Small intestine (tissue), 7 donors: ENCODE measurements around the gene ANXA11. TPM values are rescaled to one million over a fixed set of nuclear protein-coding genes. Genes with fewer than 3 reads are reported as not detected.
A peak's percentile ranks its signal among the peaks of the same experiment; 100 is the strongest.

Experiments
- DNase-seq, 2 donors: peaks; one replicate each; pipeline versions ENCODE4 v3.0.0 to v3.0.0-alpha.2; 2013
- FAIRE-seq: peaks from 2 replicates; lab custom pipeline; 2012; peaks lifted over from hg19 to GRCh38; lab: Jason Lieb, UNC
- H3K27ac ChIP-seq, 3 donors: one replicate each; pipeline ENCODE4 v1.5.1; 2013; ENCODE audit warnings: low read length in 2 of 3, mild to moderate bottlenecking in 2 of 3, control low read depth in 1 of 3, inconsistent platforms in 1 of 3, low read depth in 1 of 3, moderate library complexity in 1 of 3
- H3K27me3 ChIP-seq, 3 donors: one replicate each; pipeline ENCODE4 v1.6.1; 2013; ENCODE audit warnings: low read length in 3 of 3, inconsistent platforms in 1 of 3; ENCODE audit not compliant: control insufficient read depth in 3 of 3, insufficient read depth in 3 of 3
- H3K36me3 ChIP-seq, 3 donors: one replicate each; pipeline ENCODE4 v1.6.1; 2013; ENCODE audit warnings: low read length in 3 of 3, inconsistent platforms in 1 of 3, low read depth in 1 of 3, mild to moderate bottlenecking in 1 of 3, moderate library complexity in 1 of 3; ENCODE audit not compliant: control insufficient read depth in 3 of 3, insufficient read depth in 2 of 3
- H3K4me1 ChIP-seq, 3 donors: one replicate each; pipeline ENCODE4 v1.6.1; 2013; ENCODE audit warnings: low read length in 2 of 3, inconsistent platforms in 1 of 3, low read depth in 1 of 3, mild to moderate bottlenecking in 1 of 3, moderate library complexity in 1 of 3; ENCODE audit not compliant: control insufficient read depth in 3 of 3, insufficient read depth in 2 of 3
- H3K4me3 ChIP-seq, 3 donors: one replicate each; pipeline ENCODE4 v1.5.1; 2013; ENCODE audit warnings: low read length in 3 of 3, control low read depth in 1 of 3, inconsistent platforms in 1 of 3, low read depth in 1 of 3, mild to moderate bottlenecking in 1 of 3, moderate library complexity in 1 of 3
- H3K9me3 ChIP-seq, 2 donors: one replicate each; pipeline ENCODE4 v1.6.1; 2013; ENCODE audit warnings: low read depth in 1 of 2, low read length in 1 of 2; ENCODE audit not compliant: control insufficient read depth in 2 of 2, insufficient read depth in 1 of 2
- WGBS, 3 donors: extraction: QIAGEN DNeasy Blood & Tissue Kit; methylation state at CpG; one replicate each; pipeline ENCODE4 v1.1.7; 2013; 5-methylcytosine and 5-hydroxymethylcytosine counted together
- polyA plus RNA-seq, 4 donors: library from polyadenylated mRNA; stranded (reverse) in 3 of 4; unstranded in 1 of 4; fragments of 200-250 nt in 3 of 4; fragments of 120-200 nt in 1 of 4; gene quantifications; one replicate each; pipeline versions ENCODE4 v1.2.1 to v1.2.3, GENCODE V29; 2013
- donor health status: healthy with polysubstance abuse.
- donor health status: control.
- donor health status: control.
- donor health status: Bipolar disorder and iron deficiency.
- donor health status: healthy.

Gene ANXA11
- polyA plus RNA-seq, 4 donors, result 110 to 363 (median 209) TPM

DNA sequence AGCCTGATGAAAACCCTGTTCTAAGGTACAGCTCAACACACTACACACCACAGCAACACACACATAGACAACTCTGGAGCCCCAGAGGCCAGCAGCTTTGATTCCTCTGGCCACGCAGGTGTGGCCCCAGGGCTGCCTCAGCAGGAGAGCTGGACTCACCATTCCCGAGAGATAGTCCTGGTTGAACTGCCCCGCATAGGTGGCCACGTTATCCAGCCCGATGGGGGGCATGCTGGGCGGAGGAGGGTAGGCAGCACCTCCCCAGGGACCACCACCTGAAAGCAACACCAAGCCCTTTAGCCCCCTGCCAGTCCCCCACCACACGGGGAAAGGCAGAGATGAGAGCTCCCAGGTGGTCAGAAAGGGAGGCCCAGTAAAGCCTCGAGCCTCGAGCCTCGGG is 34.7 kb downstream of the ANXA11 start:
- no peaks in the 10 kb centered on the region for H3K27me3 ChIP-seq
- peak overlapping the region in 1 of 3 donors; percentile 14 for H3K27ac ChIP-seq
- no peak for FAIRE-seq
- peaks cover under 1 to 84% (median 26%) of the 10 kb centered on the region in 3 donors for H3K36me3 ChIP-seq
- H3K9me3 ChIP-seq, result no peaks in the 10 kb centered on the region
- no peak overlapping the region for H3K4me3 ChIP-seq
- H3K4me1 ChIP-seq, result peaks cover 0 to 3% (median 0%) of the 10 kb centered on the region in 3 donors
- no peak for DNase-seq
- 80 to 91% (median 85%) methylated on average over 10 of the region's 10 CpGs for WGBS, 3 donors

DNA sequence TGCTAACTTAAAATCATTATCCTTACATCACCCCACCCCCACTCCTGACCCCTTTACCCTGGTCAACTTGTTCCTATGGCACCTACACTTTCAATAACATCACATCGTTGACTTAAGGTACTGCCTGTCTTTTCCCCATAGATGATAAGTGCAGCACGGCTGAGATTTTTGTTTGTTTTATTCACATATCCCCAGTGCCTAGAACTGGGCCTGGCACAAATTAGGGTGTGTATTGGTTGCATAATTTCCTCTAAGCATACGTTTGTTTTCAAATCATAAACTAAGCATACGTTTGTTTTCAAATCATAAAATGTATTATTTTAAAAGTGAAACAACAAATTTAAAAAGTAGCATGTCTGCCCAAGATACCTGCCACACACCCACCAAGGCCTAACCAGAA is 35.3 kb downstream of the ANXA11 start:
- Histone ChIP-seq H3K4me1 (peaks cover 0 to 7% (median 0%) of the 10 kb centered on the region in 3 donors), H3K4me3 (no peak overlapping the region), H3K27ac (peak overlapping the region in 1 of 3 donors; percentile 14), H3K27me3 (no peaks in the 10 kb centered on the region), H3K36me3 (peaks cover 2 to 88% (median 26%) of the 10 kb centered on the region in 3 donors), H3K9me3 (no peaks in the 10 kb centered on the region)
- WGBS, 3 donors, result 15 to 45% (median 28%) methylated on average over 4 of the region's 4 CpGs
- FAIRE-seq, result no peak
- no peak for DNase-seq

DNA sequence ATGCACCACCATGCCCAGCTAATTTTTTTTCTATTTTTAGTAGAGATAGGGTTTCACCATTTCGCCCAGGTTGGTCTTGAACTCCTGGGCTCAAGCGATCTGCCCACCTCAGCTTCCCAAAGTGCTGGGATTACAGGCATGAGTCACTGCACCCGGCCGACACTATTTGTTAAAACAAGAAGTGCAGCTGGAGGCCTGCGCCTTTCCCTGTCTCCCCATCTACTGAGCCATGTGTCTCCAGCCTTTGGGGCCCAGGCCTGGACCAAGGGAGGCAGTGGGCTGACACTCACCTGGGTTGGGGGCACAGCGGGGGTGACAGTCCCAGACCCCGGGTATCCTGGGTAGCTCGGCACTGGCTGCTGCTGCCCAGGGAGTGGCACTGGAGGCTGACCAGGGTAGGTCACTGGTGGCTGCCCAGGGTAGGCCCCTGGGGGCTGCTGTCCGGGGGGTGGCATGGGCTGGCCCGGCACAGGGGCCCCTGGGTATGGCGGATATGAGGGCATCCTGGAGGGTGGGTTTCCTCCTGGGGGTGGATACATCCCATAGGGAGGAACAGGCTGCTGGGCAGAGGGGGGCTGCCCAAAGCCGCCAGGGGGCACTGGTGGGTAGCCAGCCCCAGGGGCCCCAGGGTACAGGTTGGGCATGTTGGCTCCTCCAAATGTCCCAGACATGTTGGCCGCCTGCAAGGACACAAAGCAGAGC is 36.5 kb downstream of the ANXA11 start:
- Histone ChIP-seq H3K27me3 (no peaks in the 10 kb centered on the region), H3K4me1 (peaks cover 0 to 9% (median 7%) of the 10 kb centered on the region in 3 donors), H3K9me3 (no peaks in the 10 kb centered on the region), H3K27ac (no peak overlapping the region), H3K4me3 (no peak overlapping the region), H3K36me3 (peaks cover 2 to 94% (median 27%) of the 10 kb centered on the region in 3 donors)
- DNase-seq, result no peak
- WGBS, 3 donors, result 87 to 96% (median 94%) methylated on average over 12 to 13 of the region's 13 CpGs
- FAIRE-seq, result no peak

DNA sequence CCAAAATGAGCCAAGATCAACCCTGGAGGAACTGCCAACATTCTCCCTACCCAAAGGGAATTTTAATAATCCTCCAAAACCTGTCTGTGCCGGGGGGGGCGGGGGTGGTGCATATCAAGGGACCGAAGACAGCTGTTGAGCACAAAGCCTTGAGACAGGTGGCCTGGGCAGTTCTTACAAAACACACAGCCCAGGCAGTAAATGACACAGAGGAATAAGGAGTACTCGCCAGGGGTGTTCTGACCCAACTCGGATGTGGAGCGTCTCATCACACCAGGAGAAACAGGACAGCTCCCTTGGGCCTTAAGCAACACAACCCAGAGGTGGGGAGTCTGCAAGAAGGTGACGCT is 37.2 kb downstream of the ANXA11 start:
- 88 to 91% (median 88%) methylated on average over 7 of the region's 7 CpGs for WGBS, 3 donors
- peaks cover 2 to 96% (median 26%) of the 10 kb centered on the region in 3 donors for H3K36me3 ChIP-seq
- no peaks in the 10 kb centered on the region for H3K27me3 ChIP-seq
- no peak overlapping the region for H3K4me3 ChIP-seq
- no peak overlapping the region for H3K27ac ChIP-seq
- no peaks in the 10 kb centered on the region for H3K9me3 ChIP-seq
- FAIRE-seq (no peak), DNase-seq (no peak)
- H3K4me1 ChIP-seq, result peaks cover 0 to 10% (median 7%) of the 10 kb centered on the region in 3 donors

DNA sequence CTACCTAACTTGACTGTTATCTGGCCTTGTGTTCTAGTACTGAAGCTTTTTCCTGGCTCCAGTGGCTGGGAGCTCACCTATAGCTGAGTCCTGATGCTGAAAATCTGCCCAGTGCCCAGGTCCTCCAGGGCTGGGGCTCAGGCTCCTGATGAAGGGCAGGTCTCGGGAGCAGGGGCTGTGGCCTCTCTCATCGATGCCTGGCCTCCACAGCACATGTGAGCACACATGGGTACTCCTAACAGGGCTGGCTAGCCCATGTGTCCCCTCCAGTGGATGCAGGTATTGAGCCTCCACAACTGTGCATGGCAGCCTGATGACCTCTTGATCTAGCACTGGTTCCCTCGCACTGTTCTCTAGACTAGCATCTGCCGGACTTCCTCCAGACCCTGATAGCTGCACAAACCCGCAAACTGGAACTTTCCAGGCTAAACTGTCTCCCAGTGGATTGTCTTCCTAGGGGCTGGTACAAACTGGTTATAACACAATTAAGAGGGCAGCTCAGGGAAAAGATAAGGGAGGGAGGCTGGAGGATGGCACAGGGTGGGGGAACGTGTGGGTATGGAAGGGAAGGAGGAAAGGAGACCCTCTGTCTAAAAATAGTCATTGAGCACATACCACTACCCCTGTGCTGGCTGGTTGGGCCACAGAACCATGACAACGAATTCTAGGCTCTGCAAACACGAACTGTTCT is 37.7 kb downstream of the ANXA11 start:
- 82 to 89% (median 86%) methylated on average over 8 of the region's 8 CpGs for WGBS, 3 donors
- Histone ChIP-seq H3K9me3 (no peaks in the 10 kb centered on the region), H3K27me3 (no peaks in the 10 kb centered on the region), H3K36me3 (peaks cover 2 to 95% (median 30%) of the 10 kb centered on the region in 3 donors), H3K4me1 (peaks cover 0 to 10% (median 7%) of the 10 kb centered on the region in 3 donors), H3K27ac (no peak overlapping the region), H3K4me3 (no peak overlapping the region)
- FAIRE-seq (no peak), DNase-seq (no peak)

DNA sequence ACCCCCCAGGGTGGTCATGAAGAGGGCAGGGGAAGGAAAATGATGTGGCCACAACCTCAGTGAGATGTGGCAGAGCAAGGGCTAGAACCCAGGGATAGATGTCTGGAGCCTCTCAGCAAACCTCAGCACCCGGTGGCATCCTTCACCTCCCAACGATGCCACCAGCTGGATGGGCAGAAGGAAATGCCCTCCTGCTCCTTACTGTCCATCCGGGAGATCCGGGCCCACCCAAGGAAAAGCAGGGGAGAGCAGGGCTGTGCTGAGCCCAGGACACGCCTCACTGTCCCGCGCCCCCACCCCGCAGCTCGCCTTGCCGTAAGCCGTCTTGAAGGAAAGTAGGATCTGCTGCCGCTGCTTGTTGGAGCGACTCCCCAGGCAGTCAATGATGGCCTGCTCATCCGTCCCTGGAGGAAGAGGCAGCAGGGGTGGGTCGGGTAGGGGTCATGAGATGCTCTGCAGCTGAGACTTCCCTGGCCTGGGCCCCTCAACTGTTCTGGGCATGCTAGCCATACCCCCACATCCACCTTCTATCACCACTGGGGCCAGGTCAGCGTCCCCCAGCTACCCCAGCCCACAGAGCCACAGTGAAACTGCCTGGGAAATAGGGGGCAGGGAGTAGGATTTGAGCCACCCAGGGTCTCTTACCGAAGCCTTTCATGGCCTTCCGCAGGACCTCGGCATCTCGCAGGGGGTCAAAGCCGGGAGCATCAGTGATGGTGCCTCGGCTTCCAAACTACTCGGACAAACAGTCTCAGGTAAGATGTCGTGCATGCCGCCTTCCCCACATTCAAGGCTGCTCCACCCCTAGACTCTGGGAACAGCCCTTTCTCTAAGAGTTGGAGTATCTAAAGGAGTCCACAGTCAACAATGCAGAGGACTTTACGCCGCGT is 38.5 kb downstream of the ANXA11 start:
- Histone ChIP-seq H3K36me3 (peaks cover 6 to 95% (median 35%) of the 10 kb centered on the region in 3 donors), H3K27ac (peak overlapping the region in 1 of 3 donors; percentile 56), H3K9me3 (no peaks in the 10 kb centered on the region), H3K4me1 (peaks cover 0 to 10% (median 7%) of the 10 kb centered on the region in 3 donors), H3K4me3 (no peak overlapping the region), H3K27me3 (no peaks in the 10 kb centered on the region)
- WGBS, 3 donors, result 89 to 93% (median 91%) methylated on average over 27 to 28 of the region's 28 CpGs
- DNase-seq, result no peak
- FAIRE-seq, result no peak

DNA sequence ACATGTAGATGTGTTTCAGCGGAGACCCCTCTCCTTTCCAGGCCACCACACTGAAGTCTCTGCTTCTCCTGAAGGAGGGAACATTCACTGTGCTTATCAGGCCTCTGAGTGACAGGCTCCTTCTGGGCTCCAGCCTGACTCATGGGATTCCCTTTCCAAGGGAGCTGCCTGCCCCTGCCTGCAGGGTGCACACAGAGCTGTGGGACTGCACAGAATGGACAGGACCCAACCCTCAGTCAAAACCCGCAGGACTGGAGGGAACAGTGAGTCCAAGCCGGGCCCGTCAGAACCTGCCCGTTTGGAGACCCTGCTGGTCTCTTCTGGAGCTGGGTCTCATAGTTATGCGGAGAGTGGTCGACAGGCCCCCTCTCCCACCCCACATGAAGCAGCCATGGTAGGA is 40.2 kb downstream of the ANXA11 start:
- H3K4me3 ChIP-seq, result no peak overlapping the region
- H3K9me3 ChIP-seq, result no peaks in the 10 kb centered on the region
- 88 to 95% (median 92%) methylated on average over 7 of the region's 7 CpGs for WGBS, 3 donors
- H3K4me1 ChIP-seq, result peaks cover 0 to 10% (median 7%) of the 10 kb centered on the region in 3 donors
- FAIRE-seq, result no peak
- H3K36me3 ChIP-seq, result peaks cover 8 to 95% (median 36%) of the 10 kb centered on the region in 3 donors
- no peak for DNase-seq
- no peaks in the 10 kb centered on the region for H3K27me3 ChIP-seq
- peak overlapping the region in 2 of 3 donors; percentile 4 to 76 for H3K27ac ChIP-seq

DNA sequence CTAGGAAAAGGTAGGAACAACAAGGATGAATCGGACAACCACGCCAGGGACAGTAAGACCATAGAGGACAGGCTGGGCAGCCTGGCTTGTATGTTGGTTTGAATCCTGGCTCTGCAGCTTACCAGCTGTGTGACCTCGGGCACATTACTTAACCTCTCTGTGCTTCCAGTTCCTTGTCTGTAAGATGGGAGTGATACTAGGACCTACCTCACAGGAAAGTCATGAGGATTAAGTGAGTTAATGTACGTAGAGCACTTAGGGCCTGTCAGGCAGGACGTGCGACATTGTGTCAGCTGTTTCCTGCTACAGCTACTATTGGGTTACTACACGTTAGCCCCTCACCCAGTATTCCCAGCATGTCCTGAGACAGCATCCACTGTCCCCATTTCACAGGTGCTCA is 40.7 kb downstream of the ANXA11 start:
- Histone ChIP-seq H3K4me3 (no peak overlapping the region), H3K27ac (peak overlapping the region in 1 of 3 donors; percentile 76), H3K36me3 (peaks cover 8 to 96% (median 36%) of the 10 kb centered on the region in 3 donors), H3K9me3 (no peaks in the 10 kb centered on the region), H3K4me1 (peaks cover 0 to 10% (median 7%) of the 10 kb centered on the region in 3 donors), H3K27me3 (no peaks in the 10 kb centered on the region)
- FAIRE-seq (no peak), DNase-seq (no peak)
- WGBS, 3 donors, result 88 to 91% (median 89%) methylated on average over 7 of the region's 7 CpGs
